ENCODE results near the gene MICAL3. TPM values are rescaled to one million over a fixed set of nuclear protein-coding genes. Genes with fewer than 3 reads are reported as not detected.

MICAL3 gene
- polyA plus RNA-seq, 3 donors: 0.23 to 0.84 TPM; not detected in 1

GRCh38 chr22:18031695-18032454, 7.5 kb upstream of the MICAL3 start:
- Mint-ChIP-seq H3K36me3 (no peaks in the 10 kb centered on the region), H3K27ac (no peak overlapping the region)
- no peak overlapping the region for H3K4me2 ChIP-seq (replicated peaks; ENCODE audit: extremely low read depth, low read length, poor library complexity, severe bottlenecking)

GRCh38 chr22:18029686-18030267, 5.4 kb upstream of the MICAL3 start:
- Histone ChIP-seq H4K20me1 (ENCODE audit: insufficient read depth, low read length) (no peaks in the 10 kb centered on the region), H3K4me2 (replicated peaks; ENCODE audit: extremely low read depth, low read length, poor library complexity, severe bottlenecking) (no peak overlapping the region), H3K4me1 (ENCODE audit: control insufficient read depth in 1 of 2, insufficient read depth in 2 of 2, low read length in 2 of 2) (no peaks in the 10 kb centered on the region), H2AFZ (ENCODE audit: insufficient read depth, low read depth, low read length, poor library complexity, severe bottlenecking) (no peak overlapping the region), H3K27me3 (ENCODE audit: control insufficient read depth in 2 of 2, insufficient read depth in 2 of 2, low read length in 2 of 2) (peaks cover 10 to 26% of the 10 kb centered on the region in 2 donors), H3K9ac (ENCODE audit: insufficient read depth, low read length, poor library complexity, severe bottlenecking) (no peak overlapping the region), H3K9me3 (replicated peaks in 1 of 2; ENCODE audit: control insufficient read depth in 1 of 2, insufficient read depth in 1 of 2, low read length in 2 of 2) (peaks cover 0 to 5% of the 10 kb centered on the region in 2 donors), H3K4me3 (replicated peaks in 1 of 3; ENCODE audit: low read depth in 2 of 3, low read length in 3 of 3) (no peak overlapping the region), H3K36me3 (replicated peaks in 1 of 2; ENCODE audit: control insufficient read depth in 1 of 2, insufficient read depth in 2 of 2, low read length in 2 of 2) (no peaks in the 10 kb centered on the region), H3K27ac (ENCODE audit: low read depth in 1 of 2, low read length in 2 of 2) (no peak overlapping the region), H3K79me2 (ENCODE audit: insufficient read depth, low read length) (no peaks in the 10 kb centered on the region)
- no CpG with 5 or more reads among the region's 2 CpGs for WGBS (ENCODE audit: insufficient coverage)
- Mint-ChIP-seq H3K4me3 (no peak overlapping the region), H3K9me3 (peaks cover 0 to 2% (median 0%) of the 10 kb centered on the region in 7 donors), H3K27ac (no peak overlapping the region), H3K27me3 (ENCODE audit: low read depth in 3 of 3) (peaks cover 28 to 34% (median 30%) of the 10 kb centered on the region in 3 donors), H3K4me1 (peaks cover 3% of the 10 kb centered on the region), H3K36me3 (peaks cover 0 to 3% of the 10 kb centered on the region in 2 donors)
- intact Hi-C loops (cut with micrococcal nuclease): no loop called here
- DNase-seq: no peak
- TF ChIP-seq CTCF (IDR thresholded peaks at IDR 0.05): no peak

More at GRCh38 chr22:18031695-18032454, 7.5 kb upstream of the MICAL3 start:
- no peak for DNase-seq
- WGBS (ENCODE audit: insufficient coverage): 89% methylated on average over 3 of the region's 10 CpGs
- TF ChIP-seq CTCF (IDR thresholded peaks at IDR 0.05): no peak
- Histone ChIP-seq H3K4me1 (ENCODE audit: control insufficient read depth in 1 of 2, insufficient read depth in 2 of 2, low read length in 2 of 2) (no peaks in the 10 kb centered on the region), H3K27me3 (ENCODE audit: control insufficient read depth in 2 of 2, insufficient read depth in 2 of 2, low read length in 2 of 2) (peaks cover 2 to 5% of the 10 kb centered on the region in 2 donors), H3K4me3 (replicated peaks in 1 of 3; ENCODE audit: low read depth in 2 of 3, low read length in 3 of 3) (no peak overlapping the region), H2AFZ (ENCODE audit: insufficient read depth, low read depth, low read length, poor library complexity, severe bottlenecking) (no peak overlapping the region), H3K36me3 (replicated peaks in 1 of 2; ENCODE audit: control insufficient read depth in 1 of 2, insufficient read depth in 2 of 2, low read length in 2 of 2) (no peaks in the 10 kb centered on the region), H4K20me1 (ENCODE audit: insufficient read depth, low read length) (no peaks in the 10 kb centered on the region), H3K79me2 (ENCODE audit: insufficient read depth, low read length) (no peaks in the 10 kb centered on the region), H3K9me3 (replicated peaks in 1 of 2; ENCODE audit: control insufficient read depth in 1 of 2, insufficient read depth in 1 of 2, low read length in 2 of 2) (no peaks in the 10 kb centered on the region), H3K27ac (ENCODE audit: low read depth in 1 of 2, low read length in 2 of 2) (no peak overlapping the region), H3K9ac (ENCODE audit: insufficient read depth, low read length, poor library complexity, severe bottlenecking) (no peak overlapping the region)
- H3K9me3 Mint-ChIP-seq: peaks cover 0 to 1% (median 0%) of the 10 kb centered on the region in 7 donors
- peaks cover 9 to 19% (median 10%) of the 10 kb centered on the region in 3 donors for H3K27me3 Mint-ChIP-seq (ENCODE audit: low read depth in 3 of 3)
- no peak overlapping the region for H3K4me3 Mint-ChIP-seq
- H3K4me1 Mint-ChIP-seq: peaks cover 3% of the 10 kb centered on the region
- intact Hi-C loops (cut with micrococcal nuclease): no loop called here

All from CD14-positive monocyte (primary cell).